Heart left ventricle (tissue), 13 donors: ENCODE measurements around the gene CLTC.

ENCODE experiments used
- CTCF ChIP-seq, 12 donors: fragments of 200-600 bp; sonication (generic) in 4 of 12; IDR thresholded peaks; one replicate each; pipeline versions ENCODE4 v1.5.0 to v1.8.0; 2018 to 2022; ENCODE audit warnings: antibody characterized with exemption in 12 of 12, mild to moderate bottlenecking in 5 of 12
- POLR2A ChIP-seq, 2 donors: fragments of 450-650 bp; IDR thresholded peaks; one replicate each; pipeline ENCODE4 v1.6.1; 2017; ENCODE audit warnings: antibody characterized with exemption in 2 of 2, mild to moderate bottlenecking in 2 of 2, moderate library complexity in 2 of 2
- donor health status: ischemic (EF 13 %, LVEDD 7.1; RV severe dilation, severe dysfunction).
- donor health status: DM: no; HTN: yes; CAD: no.
- donor health status: DM: no; HTN: no; CAD: no.
- donor health status: ischemic (EF 25% LVEDD 6.9; RV normal size, moderate dysfunction).
- donor health status: ischemic (EF 25% LVEDD 5.7; RV mildly dilated, moderate dysfunction).
- donor health status: ischemic (EF 35%, LVEDD 5.7; RV mildly dilated, moderate dysfunction).
- donor health status: nonischemic (EF 11% LVEDD 7.7; RV severe dilation, severe dysfunction).
- donor health status: DM: yes; HTN: yes; CAD: no.
- donor health status: PGD.
- donor health status: ischemic (EF 29% LVEDD 5.4; RV normal size, mild dysfunction).
- donor health status: nonischemic (EF 23%, LVEDD 6.1; RV moderate dilation, normal function).

GRCh38 chr17:59611503-59611902 is 8.2 kb upstream of the CLTC start:
- TF ChIP-seq CTCF (IDR thresholded peaks at IDR 0.05) (no peak), POLR2A (IDR thresholded peaks at IDR 0.05) (no peak)
